Bronchial epithelial cell (primary cell): ENCODE data around the gene PPM1G. TPM values are rescaled to one million over a fixed set of nuclear protein-coding genes. Genes with fewer than 3 reads are reported as not detected.

Experiments used
- DNase-seq: peaks from one replicate; pipeline ENCODE4 v3.0.0-alpha.2; 2010; ENCODE audit warnings: low read depth
- FAIRE-seq: peaks from 2 replicates; lab custom pipeline; 2011; peaks lifted over from hg19 to GRCh38; lab: Jason Lieb, UNC
- H3K27me3 ChIP-seq: 2 replicates; pipeline ENCODE4 v1.5.1; 2011; ENCODE audit warnings: low read length; ENCODE audit not compliant: control insufficient read depth, insufficient read depth
- H3K36me3 ChIP-seq: 2 replicates; pipeline ENCODE4 v1.5.1; 2011; ENCODE audit warnings: low read length; ENCODE audit not compliant: control insufficient read depth, insufficient read depth
- H3K4me3 ChIP-seq: 2 replicates; pipeline ENCODE4 v1.5.1; 2011; ENCODE audit warnings: mild to moderate bottlenecking, low read depth, low read length, control low read depth
- total RNA-seq: library from RNA; depleted of rRNA; stranded (reverse); fragments of >200 nt; gene quantifications from 2 replicates; pipeline ENCODE4 v1.2.1, GENCODE V29; 2014
- TF ChIP-seq, protein P1 (sequence below): IDR thresholded peaks from 2 replicates; pipeline ENCODE4 v1.5.1; 2011; ENCODE audit warnings: mild to moderate bottlenecking, moderate library complexity, low read length, control low read depth, inconsistent platforms; ENCODE audit not compliant: insufficient read depth, severe bottlenecking

The PPM1G gene
- total RNA-seq, 1 donor from 2014 or later, result 143 TPM

DNA sequence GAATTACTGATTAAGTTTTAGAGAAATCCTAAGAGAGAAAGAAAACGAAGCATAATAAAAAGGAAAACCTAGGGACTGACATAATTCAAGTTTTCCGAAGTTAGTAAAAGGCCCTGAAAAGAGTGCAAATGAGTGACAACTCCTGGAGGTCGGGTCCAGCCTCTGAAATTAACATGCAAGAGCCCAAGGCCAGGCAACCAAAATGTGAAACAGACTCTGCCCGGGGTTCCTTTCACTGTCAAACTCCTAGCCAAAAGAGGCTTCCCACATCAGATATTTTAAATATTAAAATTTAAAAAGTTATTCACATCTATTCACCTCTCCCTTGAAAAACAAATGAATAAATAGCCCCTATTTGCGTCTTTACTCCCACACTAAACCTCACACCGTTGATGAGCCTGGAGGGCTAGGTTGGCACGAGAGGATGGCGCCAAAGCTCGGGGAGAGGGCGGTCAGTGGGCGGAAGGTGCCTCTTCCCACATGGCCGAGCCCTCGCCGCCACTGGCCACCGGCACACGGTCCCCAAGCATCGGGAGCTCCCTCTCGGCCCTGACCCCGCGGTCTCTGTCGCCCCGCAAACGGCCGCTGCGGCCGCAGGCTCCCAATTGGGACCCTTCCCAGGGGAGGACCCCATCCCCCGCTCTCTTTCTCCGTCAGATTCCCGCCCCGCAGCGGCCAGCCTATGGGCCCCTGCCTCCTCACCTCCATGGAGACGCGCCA lies 630 bp downstream of the PPM1G start:
- TF ChIP-seq, protein P1, sequence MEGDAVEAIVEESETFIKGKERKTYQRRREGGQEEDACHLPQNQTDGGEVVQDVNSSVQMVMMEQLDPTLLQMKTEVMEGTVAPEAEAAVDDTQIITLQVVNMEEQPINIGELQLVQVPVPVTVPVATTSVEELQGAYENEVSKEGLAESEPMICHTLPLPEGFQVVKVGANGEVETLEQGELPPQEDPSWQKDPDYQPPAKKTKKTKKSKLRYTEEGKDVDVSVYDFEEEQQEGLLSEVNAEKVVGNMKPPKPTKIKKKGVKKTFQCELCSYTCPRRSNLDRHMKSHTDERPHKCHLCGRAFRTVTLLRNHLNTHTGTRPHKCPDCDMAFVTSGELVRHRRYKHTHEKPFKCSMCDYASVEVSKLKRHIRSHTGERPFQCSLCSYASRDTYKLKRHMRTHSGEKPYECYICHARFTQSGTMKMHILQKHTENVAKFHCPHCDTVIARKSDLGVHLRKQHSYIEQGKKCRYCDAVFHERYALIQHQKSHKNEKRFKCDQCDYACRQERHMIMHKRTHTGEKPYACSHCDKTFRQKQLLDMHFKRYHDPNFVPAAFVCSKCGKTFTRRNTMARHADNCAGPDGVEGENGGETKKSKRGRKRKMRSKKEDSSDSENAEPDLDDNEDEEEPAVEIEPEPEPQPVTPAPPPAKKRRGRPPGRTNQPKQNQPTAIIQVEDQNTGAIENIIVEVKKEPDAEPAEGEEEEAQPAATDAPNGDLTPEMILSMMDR, result no peak
- H3K36me3 ChIP-seq, result no peaks in the 10 kb centered on the region
- no peak for FAIRE-seq
- DNase-seq, result peak; percentile 4
- peak overlapping the region; percentile 96 for H3K4me3 ChIP-seq
- no peaks in the 10 kb centered on the region for H3K27me3 ChIP-seq

GRCh38 chr2:27407798-27408491 lies 1.4 kb downstream of the PPM1G start:
- TF ChIP-seq, protein P1, result peak; percentile 46
- FAIRE-seq (no peak), DNase-seq (peak; percentile 70)
- H3K27me3 ChIP-seq, result no peaks in the 10 kb centered on the region
- H3K36me3 ChIP-seq, result no peaks in the 10 kb centered on the region
- peak overlapping the region; percentile 96 for H3K4me3 ChIP-seq

- Histone ChIP-seq H3K36me3 (no peaks in the 10 kb centered on the region), H3K27me3 (no peaks in the 10 kb centered on the region), H3K4me3 (no peak overlapping the region)
- FAIRE-seq, result no peak
- no peak for DNase-seq
- TF ChIP-seq, protein P1, result no peak
Measured at GRCh38 chr2:27400348-27401135, 8.8 kb downstream of the PPM1G start.

- TF ChIP-seq, protein P1, result no peak
- DNase-seq (no peak), FAIRE-seq (no peak)
- Histone ChIP-seq H3K27me3 (no peaks in the 10 kb centered on the region), H3K4me3 (no peak overlapping the region), H3K36me3 (no peaks in the 10 kb centered on the region)
Measured at GRCh38 chr2:27398962-27399361, 10.4 kb downstream of the PPM1G start.

- DNase-seq (no peak), FAIRE-seq (no peak)
- H3K27me3 ChIP-seq, result no peaks in the 10 kb centered on the region
- TF ChIP-seq, protein P1, result no peak
- H3K4me3 ChIP-seq, result no peak overlapping the region
- H3K36me3 ChIP-seq, result no peaks in the 10 kb centered on the region
Measured at GRCh38 chr2:27393225-27393624, 16.2 kb downstream of the PPM1G start.
